ENCODE results near the gene FAM135A.

FAM135A gene

DNA sequence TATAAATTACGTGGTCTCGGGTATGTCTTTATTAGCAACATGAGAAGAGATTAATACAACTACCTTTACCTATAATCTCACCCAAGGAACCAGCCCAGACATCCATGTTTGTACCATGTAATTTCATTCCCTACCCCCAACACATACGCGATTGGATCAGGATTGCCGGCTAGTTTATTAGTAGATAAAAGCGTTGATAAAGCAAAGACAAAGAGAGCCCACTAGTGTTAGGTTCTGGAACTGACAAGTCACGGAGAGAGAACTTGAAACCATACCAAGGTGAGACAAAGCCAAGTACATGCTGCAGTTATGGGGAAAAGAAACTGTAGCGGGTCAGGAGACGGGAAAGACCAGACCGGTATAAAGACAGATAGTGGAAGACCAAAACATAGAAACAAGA is 37.4 kb upstream of the FAM135A start:
- Histone ChIP-seq H2AFZ (ENCODE audit: low read length) (no peak overlapping the region), H3K9me3 (ENCODE audit: low read length) (no peaks in the 10 kb centered on the region), H3K27me3 (ENCODE audit: insufficient read depth, low read length) (no peaks in the 10 kb centered on the region), H3K4me2 (ENCODE audit: low read length) (no peak overlapping the region), H4K20me1 (ENCODE audit: insufficient read depth, low read length) (no peaks in the 10 kb centered on the region), H3K27ac (ENCODE audit: low read depth, low read length, poor library complexity, severe bottlenecking) (no peak overlapping the region), H3K4me3 (ENCODE audit: low read depth, low read length, poor library complexity, severe bottlenecking) (no peak overlapping the region), H3K36me3 (ENCODE audit: insufficient read depth, low read length) (no peaks in the 10 kb centered on the region), H3F3A (ENCODE audit: insufficient read depth, low read length) (no peaks in the 10 kb centered on the region), H3K9me2 (ENCODE audit: low read depth, low read length) (no peaks in the 10 kb centered on the region), H3K79me2 (ENCODE audit: insufficient read depth, low read length) (no peaks in the 10 kb centered on the region), H3K9ac (ENCODE audit: low read length) (no peak overlapping the region), H3K4me1 (ENCODE audit: insufficient read depth, low read length, severe bottlenecking) (no peaks in the 10 kb centered on the region)
- TF ChIP-seq, protein P1, sequence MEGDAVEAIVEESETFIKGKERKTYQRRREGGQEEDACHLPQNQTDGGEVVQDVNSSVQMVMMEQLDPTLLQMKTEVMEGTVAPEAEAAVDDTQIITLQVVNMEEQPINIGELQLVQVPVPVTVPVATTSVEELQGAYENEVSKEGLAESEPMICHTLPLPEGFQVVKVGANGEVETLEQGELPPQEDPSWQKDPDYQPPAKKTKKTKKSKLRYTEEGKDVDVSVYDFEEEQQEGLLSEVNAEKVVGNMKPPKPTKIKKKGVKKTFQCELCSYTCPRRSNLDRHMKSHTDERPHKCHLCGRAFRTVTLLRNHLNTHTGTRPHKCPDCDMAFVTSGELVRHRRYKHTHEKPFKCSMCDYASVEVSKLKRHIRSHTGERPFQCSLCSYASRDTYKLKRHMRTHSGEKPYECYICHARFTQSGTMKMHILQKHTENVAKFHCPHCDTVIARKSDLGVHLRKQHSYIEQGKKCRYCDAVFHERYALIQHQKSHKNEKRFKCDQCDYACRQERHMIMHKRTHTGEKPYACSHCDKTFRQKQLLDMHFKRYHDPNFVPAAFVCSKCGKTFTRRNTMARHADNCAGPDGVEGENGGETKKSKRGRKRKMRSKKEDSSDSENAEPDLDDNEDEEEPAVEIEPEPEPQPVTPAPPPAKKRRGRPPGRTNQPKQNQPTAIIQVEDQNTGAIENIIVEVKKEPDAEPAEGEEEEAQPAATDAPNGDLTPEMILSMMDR (IDR thresholded peaks at IDR 0.05; ENCODE audit: low read length) = peak; percentile 71
- TF ChIP-seq EZH2 (IDR thresholded peaks at IDR 0.05; ENCODE audit: borderline replicate concordance, low read length) = no peak

DNA sequence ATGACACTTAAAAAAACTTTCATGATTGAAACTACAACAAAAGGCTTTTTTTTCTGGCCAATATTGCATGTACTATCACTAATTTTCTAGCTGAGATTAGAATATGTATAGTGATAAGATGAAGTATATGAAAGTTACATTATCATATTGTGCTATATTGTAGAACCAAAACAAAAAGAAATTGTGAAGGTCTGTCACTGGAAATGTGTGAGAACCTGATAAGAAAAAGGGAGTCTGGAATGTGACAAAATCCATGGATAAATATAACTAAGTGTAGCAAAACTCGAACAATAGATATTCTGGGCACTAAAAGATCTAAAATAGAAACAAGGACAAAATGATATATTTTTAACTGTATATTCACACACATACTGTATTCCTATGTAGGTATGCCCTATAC is 36.7 kb upstream of the FAM135A start:
- no peaks in the 10 kb centered on the region for H4K20me1 ChIP-seq (ENCODE audit: insufficient read depth, low read length)
- H3K4me2 ChIP-seq (ENCODE audit: low read length) = no peak overlapping the region
- H3K27ac ChIP-seq (ENCODE audit: low read depth, low read length, poor library complexity, severe bottlenecking) = no peak overlapping the region
- H3K79me2 ChIP-seq (ENCODE audit: insufficient read depth, low read length) = no peaks in the 10 kb centered on the region
- H3K4me1 ChIP-seq (ENCODE audit: insufficient read depth, low read length, severe bottlenecking) = no peaks in the 10 kb centered on the region
- H3K9me2 ChIP-seq (ENCODE audit: low read depth, low read length) = no peaks in the 10 kb centered on the region
- no peaks in the 10 kb centered on the region for H3K9me3 ChIP-seq (ENCODE audit: low read length)
- H3K27me3 ChIP-seq (ENCODE audit: insufficient read depth, low read length) = no peaks in the 10 kb centered on the region
- H3F3A ChIP-seq (ENCODE audit: insufficient read depth, low read length) = no peaks in the 10 kb centered on the region
- H3K36me3 ChIP-seq (ENCODE audit: insufficient read depth, low read length) = no peaks in the 10 kb centered on the region
- H3K9ac ChIP-seq (ENCODE audit: low read length) = no peak overlapping the region
- TF ChIP-seq EZH2 (IDR thresholded peaks at IDR 0.05; ENCODE audit: borderline replicate concordance, low read length) = no peak
- TF ChIP-seq, protein P1 (IDR thresholded peaks at IDR 0.05; ENCODE audit: low read length) = no peak
- no peak overlapping the region for H2AFZ ChIP-seq (ENCODE audit: low read length)
- H3K4me3 ChIP-seq (ENCODE audit: low read depth, low read length, poor library complexity, severe bottlenecking) = no peak overlapping the region

DNA sequence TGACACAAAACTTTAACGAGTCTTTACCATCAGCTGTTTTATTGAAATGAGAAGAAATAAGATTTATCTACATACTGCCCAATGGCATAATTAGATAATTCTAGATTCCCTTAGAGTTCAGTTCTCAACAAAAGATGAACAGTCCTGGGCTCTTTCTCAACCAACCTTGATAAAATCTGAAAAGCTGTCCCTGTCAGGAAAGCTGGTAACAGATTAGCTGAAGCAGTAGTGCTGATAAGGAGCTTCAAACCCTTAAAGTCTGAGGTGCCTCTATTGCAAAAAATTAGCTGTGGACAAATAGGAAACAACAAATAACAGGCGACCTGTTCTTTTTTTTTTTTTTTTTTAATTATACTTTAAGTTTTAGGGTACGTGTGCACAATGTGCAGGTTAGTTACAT is 35.9 kb upstream of the FAM135A start:
- no peak overlapping the region for H3K9ac ChIP-seq (ENCODE audit: low read length)
- H3K36me3 ChIP-seq (ENCODE audit: insufficient read depth, low read length) = no peaks in the 10 kb centered on the region
- no peaks in the 10 kb centered on the region for H3K9me3 ChIP-seq (ENCODE audit: low read length)
- TF ChIP-seq EZH2 (IDR thresholded peaks at IDR 0.05; ENCODE audit: borderline replicate concordance, low read length) = no peak
- TF ChIP-seq, protein P1 (IDR thresholded peaks at IDR 0.05; ENCODE audit: low read length) = no peak
- no peaks in the 10 kb centered on the region for H3K9me2 ChIP-seq (ENCODE audit: low read depth, low read length)
- H3K27ac ChIP-seq (ENCODE audit: low read depth, low read length, poor library complexity, severe bottlenecking) = no peak overlapping the region
- H3K4me1 ChIP-seq (ENCODE audit: insufficient read depth, low read length, severe bottlenecking) = no peaks in the 10 kb centered on the region
- H3K27me3 ChIP-seq (ENCODE audit: insufficient read depth, low read length) = no peaks in the 10 kb centered on the region
- no peak overlapping the region for H3K4me2 ChIP-seq (ENCODE audit: low read length)
- H3F3A ChIP-seq (ENCODE audit: insufficient read depth, low read length) = no peaks in the 10 kb centered on the region
- no peak overlapping the region for H2AFZ ChIP-seq (ENCODE audit: low read length)
- no peaks in the 10 kb centered on the region for H4K20me1 ChIP-seq (ENCODE audit: insufficient read depth, low read length)
- H3K4me3 ChIP-seq (ENCODE audit: low read depth, low read length, poor library complexity, severe bottlenecking) = no peak overlapping the region
- no peaks in the 10 kb centered on the region for H3K79me2 ChIP-seq (ENCODE audit: insufficient read depth, low read length)

Measured in OCI-LY1 (cell line).